ENCODE results near the gene VAPB.

VAPB gene

DNA sequence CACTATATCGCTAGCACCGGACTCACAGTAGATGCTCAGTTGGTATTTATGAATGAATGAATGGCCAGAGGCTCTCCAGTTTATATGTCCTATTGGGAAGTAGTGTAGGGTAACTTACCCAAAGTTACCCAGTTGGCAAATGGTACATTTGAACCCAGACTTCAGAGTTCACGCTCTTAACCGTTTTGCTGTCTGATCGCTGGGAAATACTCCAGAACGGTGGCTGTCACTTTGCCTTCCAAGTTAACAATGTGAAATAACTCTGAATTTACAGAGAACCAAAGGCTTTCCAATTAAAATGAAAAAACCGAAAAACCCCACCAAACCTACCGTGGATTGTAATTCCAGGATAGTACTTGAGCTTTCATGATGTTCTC is 1.6 kb downstream of the VAPB start:
- ATAC-seq, result no peak
- TF ChIP-seq GLIS3 (CRISPR knock-in tag; IDR thresholded peaks at IDR 0.05) (no peak), ZNF70 (CRISPR knock-in tag; IDR thresholded peaks at IDR 0.05) (no peak), OSR1 (CRISPR knock-in tag; IDR thresholded peaks at IDR 0.05) (no peak), ZFP3 (CRISPR knock-in tag; IDR thresholded peaks at IDR 0.05) (no peak), ARNTL (CRISPR knock-in tag; IDR thresholded peaks at IDR 0.05; ENCODE audit: borderline replicate concordance, low read depth) (no peak), BACH2 (CRISPR knock-in tag; IDR thresholded peaks at IDR 0.05; ENCODE audit: borderline replicate concordance) (no peak), TCF4 (CRISPR knock-in tag; IDR thresholded peaks at IDR 0.05; ENCODE audit: borderline replicate concordance) (no peak), ESRRG (CRISPR knock-in tag; IDR thresholded peaks at IDR 0.05) (no peak), ISL1 (CRISPR knock-in tag; IDR thresholded peaks at IDR 0.05) (no peak)
- TF ChIP-seq, protein P1, sequence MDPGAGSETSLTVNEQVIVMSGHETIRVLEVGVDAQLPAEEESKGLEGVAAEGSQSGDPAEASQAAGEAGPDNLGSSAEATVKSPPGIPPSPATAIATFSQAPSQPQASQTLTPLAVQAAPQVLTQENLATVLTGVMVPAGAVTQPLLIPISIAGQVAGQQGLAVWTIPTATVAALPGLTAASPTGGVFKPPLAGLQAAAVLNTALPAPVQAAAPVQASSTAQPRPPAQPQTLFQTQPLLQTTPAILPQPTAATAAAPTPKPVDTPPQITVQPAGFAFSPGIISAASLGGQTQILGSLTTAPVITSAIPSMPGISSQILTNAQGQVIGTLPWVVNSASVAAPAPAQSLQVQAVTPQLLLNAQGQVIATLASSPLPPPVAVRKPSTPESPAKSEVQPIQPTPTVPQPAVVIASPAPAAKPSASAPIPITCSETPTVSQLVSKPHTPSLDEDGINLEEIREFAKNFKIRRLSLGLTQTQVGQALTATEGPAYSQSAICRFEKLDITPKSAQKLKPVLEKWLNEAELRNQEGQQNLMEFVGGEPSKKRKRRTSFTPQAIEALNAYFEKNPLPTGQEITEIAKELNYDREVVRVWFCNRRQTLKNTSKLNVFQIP (CRISPR knock-in tag; IDR thresholded peaks at IDR 0.05; ENCODE audit: borderline replicate concordance, low read depth), result no peak
- TF ChIP-seq, protein P2, sequence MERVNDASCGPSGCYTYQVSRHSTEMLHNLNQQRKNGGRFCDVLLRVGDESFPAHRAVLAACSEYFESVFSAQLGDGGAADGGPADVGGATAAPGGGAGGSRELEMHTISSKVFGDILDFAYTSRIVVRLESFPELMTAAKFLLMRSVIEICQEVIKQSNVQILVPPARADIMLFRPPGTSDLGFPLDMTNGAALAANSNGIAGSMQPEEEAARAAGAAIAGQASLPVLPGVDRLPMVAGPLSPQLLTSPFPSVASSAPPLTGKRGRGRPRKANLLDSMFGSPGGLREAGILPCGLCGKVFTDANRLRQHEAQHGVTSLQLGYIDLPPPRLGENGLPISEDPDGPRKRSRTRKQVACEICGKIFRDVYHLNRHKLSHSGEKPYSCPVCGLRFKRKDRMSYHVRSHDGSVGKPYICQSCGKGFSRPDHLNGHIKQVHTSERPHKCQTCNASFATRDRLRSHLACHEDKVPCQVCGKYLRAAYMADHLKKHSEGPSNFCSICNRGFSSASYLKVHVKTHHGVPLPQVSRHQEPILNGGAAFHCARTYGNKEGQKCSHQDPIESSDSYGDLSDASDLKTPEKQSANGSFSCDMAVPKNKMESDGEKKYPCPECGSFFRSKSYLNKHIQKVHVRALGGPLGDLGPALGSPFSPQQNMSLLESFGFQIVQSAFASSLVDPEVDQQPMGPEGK (CRISPR knock-in tag; IDR thresholded peaks at IDR 0.05; ENCODE audit: borderline replicate concordance), result no peak

DNA sequence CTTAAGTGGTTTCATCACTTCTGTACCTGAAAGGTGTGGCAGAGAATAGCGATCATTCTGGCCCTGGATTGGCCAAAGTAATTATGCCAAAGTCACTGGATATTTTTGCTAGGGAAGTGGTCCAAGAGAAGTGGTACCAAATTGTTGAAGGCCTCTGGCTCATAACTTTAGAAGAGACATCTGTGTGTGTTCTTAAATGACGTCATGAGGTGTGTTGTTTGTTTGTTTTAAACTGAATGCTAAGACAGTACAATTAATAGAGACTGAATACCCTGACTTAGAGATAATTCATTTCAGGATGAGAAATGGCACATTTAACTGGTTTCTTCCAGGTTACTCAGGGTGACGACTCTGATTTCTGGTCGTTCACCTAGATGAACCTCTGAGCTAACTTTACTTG is 3.3 kb downstream of the VAPB start:
- TF ChIP-seq ZC3H10 (CRISPR knock-in tag; IDR thresholded peaks at IDR 0.05) (no peak), ZNF8 (CRISPR knock-in tag; IDR thresholded peaks at IDR 0.05) (no peak), TOX (CRISPR knock-in tag; IDR thresholded peaks at IDR 0.05; ENCODE audit: borderline replicate concordance) (no peak), ISL1 (CRISPR knock-in tag; IDR thresholded peaks at IDR 0.05) (no peak), SNAI2 (CRISPR knock-in tag; IDR thresholded peaks at IDR 0.05) (no peak), BACH2 (CRISPR knock-in tag; IDR thresholded peaks at IDR 0.05; ENCODE audit: borderline replicate concordance) (no peak), OSR1 (CRISPR knock-in tag; IDR thresholded peaks at IDR 0.05) (no peak)
- TF ChIP-seq, protein P3, sequence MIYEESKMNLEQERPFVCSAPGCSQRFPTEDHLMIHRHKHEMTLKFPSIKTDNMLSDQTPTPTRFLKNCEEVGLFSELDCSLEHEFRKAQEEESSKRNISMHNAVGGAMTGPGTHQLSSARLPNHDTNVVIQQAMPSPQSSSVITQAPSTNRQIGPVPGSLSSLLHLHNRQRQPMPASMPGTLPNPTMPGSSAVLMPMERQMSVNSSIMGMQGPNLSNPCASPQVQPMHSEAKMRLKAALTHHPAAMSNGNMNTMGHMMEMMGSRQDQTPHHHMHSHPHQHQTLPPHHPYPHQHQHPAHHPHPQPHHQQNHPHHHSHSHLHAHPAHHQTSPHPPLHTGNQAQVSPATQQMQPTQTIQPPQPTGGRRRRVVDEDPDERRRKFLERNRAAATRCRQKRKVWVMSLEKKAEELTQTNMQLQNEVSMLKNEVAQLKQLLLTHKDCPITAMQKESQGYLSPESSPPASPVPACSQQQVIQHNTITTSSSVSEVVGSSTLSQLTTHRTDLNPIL (CRISPR knock-in tag; IDR thresholded peaks at IDR 0.05; ENCODE audit: low read depth), result no peak
- TF ChIP-seq, protein P1 (CRISPR knock-in tag; IDR thresholded peaks at IDR 0.05; ENCODE audit: borderline replicate concordance, low read depth), result no peak
- TF ChIP-seq, protein P2 (CRISPR knock-in tag; IDR thresholded peaks at IDR 0.05; ENCODE audit: borderline replicate concordance), result no peak
- ATAC-seq, result no peak

DNA sequence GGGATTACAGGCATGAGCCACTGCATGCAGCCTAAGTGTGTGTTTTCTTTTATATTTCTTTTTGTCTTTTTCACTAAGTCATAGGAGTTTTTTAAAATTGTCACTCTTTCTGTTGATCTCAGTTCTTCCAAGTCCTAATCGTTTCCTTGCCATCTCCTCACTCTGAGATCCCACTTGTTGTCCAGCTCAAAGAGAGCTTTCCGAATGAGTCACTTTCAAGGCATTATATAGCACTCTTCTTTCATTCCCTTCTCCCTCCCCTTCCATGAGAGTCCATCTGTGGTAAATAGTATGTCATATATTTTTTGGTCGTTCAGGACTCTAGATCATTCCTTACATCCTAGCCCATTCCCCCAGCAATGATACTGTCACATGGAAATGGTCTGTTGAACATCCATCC is 4.3 kb downstream of the VAPB start:
- TF ChIP-seq, protein P3 (CRISPR knock-in tag; IDR thresholded peaks at IDR 0.05; ENCODE audit: low read depth), result no peak
- TF ChIP-seq GLIS3 (CRISPR knock-in tag; IDR thresholded peaks at IDR 0.05) (no peak), TOX (CRISPR knock-in tag; IDR thresholded peaks at IDR 0.05; ENCODE audit: borderline replicate concordance) (no peak)
- peak; percentile 41 for ATAC-seq

DNA sequence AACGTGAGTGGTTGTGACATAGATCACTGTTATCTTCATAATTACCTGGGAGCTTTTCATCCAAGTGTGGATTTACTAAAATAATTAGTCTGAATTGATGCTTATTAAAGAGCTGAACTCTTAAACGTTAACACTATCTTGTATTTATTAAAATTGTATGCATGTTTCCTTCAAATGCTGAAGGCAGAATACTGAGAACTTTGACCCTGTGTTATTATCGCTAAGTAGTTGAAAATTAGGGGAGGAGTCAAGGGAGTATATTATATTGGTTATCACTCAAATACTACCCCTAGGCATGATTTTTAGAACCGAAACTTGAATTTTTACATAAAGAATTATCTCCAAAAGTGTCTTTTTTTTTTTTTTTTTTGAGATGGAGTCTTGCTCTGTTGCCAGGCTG is 5.8 kb downstream of the VAPB start:
- no peak for ATAC-seq
- TF ChIP-seq, protein P3 (CRISPR knock-in tag; IDR thresholded peaks at IDR 0.05; ENCODE audit: low read depth), result no peak
- no peak for TF ChIP-seq OSR1 (CRISPR knock-in tag; IDR thresholded peaks at IDR 0.05)
- TF ChIP-seq ZNF70 (CRISPR knock-in tag; IDR thresholded peaks at IDR 0.05), result no peak
- no peak for TF ChIP-seq ZFP30 (CRISPR knock-in tag; IDR thresholded peaks at IDR 0.05)
- TF ChIP-seq, protein P2 (CRISPR knock-in tag; IDR thresholded peaks at IDR 0.05; ENCODE audit: borderline replicate concordance), result no peak
- no peak for TF ChIP-seq TCF4 (CRISPR knock-in tag; IDR thresholded peaks at IDR 0.05; ENCODE audit: borderline replicate concordance)
- no peak for TF ChIP-seq SNAI2 (CRISPR knock-in tag; IDR thresholded peaks at IDR 0.05)
- TF ChIP-seq ZNF8 (CRISPR knock-in tag; IDR thresholded peaks at IDR 0.05), result no peak
- TF ChIP-seq ISL1 (CRISPR knock-in tag; IDR thresholded peaks at IDR 0.05), result no peak
- TF ChIP-seq ZNF565 (CRISPR knock-in tag; conservative IDR thresholded peaks at IDR 0.05; ENCODE audit: low read depth), result no peak
